H9 (cell line): Measurements from ENCODE around the gene ASPSCR1. TPM values are rescaled to one million over a fixed set of nuclear protein-coding genes. Genes with fewer than 3 reads are reported as not detected.

ENCODE experiments used
- DNase-seq: peaks from one replicate; pipeline ENCODE4 v3.0.0-alpha.2; 2017
- H2AFZ ChIP-seq: one replicate; pipeline ENCODE4 v1.6.1; 2013; ENCODE audit warnings: mild to moderate bottlenecking, low read length, control low read depth, moderate library complexity
- H2AK5ac ChIP-seq: 2 replicates; pipeline ENCODE4 v1.6.1; 2013; ENCODE audit warnings: low read length, control low read depth, mixed read lengths; ENCODE audit not compliant: insufficient read length
- H2BK120ac ChIP-seq: one replicate; pipeline ENCODE4 v1.6.1; 2013; ENCODE audit warnings: low read depth, mild to moderate bottlenecking, low read length, control low read depth, inconsistent platforms; ENCODE audit not compliant: poor library complexity, severe bottlenecking
- H2BK12ac ChIP-seq: 2 replicates; pipeline ENCODE4 v1.6.1; 2013; ENCODE audit warnings: low read length, control low read depth, mixed read lengths, low read depth; ENCODE audit not compliant: insufficient read length
- H2BK15ac ChIP-seq: 2 replicates; pipeline ENCODE4 v1.6.1; 2013; ENCODE audit warnings: low read depth, low read length, control low read depth
- H2BK20ac ChIP-seq: one replicate; pipeline ENCODE4 v1.6.1; 2013; ENCODE audit warnings: low read depth, mild to moderate bottlenecking, low read length, control low read depth, inconsistent platforms; ENCODE audit not compliant: poor library complexity, severe bottlenecking
- H2BK5ac ChIP-seq: 2 replicates; pipeline ENCODE4 v1.6.1; 2013; ENCODE audit warnings: low read length, control low read depth, mixed read lengths; ENCODE audit not compliant: insufficient read length
- H3K14ac ChIP-seq: 2 replicates; pipeline ENCODE4 v1.6.1; 2013; ENCODE audit warnings: low read length, control low read depth; ENCODE audit not compliant: insufficient read depth
- H3K18ac ChIP-seq: 2 replicates; pipeline ENCODE4 v1.6.1; 2013; ENCODE audit warnings: low read depth, mild to moderate bottlenecking, mixed read lengths, low read length, control low read depth; ENCODE audit not compliant: insufficient read length
- H3K23ac ChIP-seq: 2 replicates; pipeline ENCODE4 v1.6.1; 2013; ENCODE audit warnings: low read length, control low read depth, mixed read lengths, low read depth; ENCODE audit not compliant: insufficient read length
- H3K23me2 ChIP-seq: 2 replicates; pipeline ENCODE4 v1.6.1; 2013; ENCODE audit warnings: low read depth, mild to moderate bottlenecking, mixed read lengths, low read length, control low read depth; ENCODE audit not compliant: insufficient read length, poor library complexity, severe bottlenecking
- H3K27ac ChIP-seq: 2 replicates; pipeline ENCODE4 v1.5.1; 2013; ENCODE audit warnings: low read length, control low read depth, mixed read lengths, low read depth; ENCODE audit not compliant: insufficient read length
- H3K27me3 ChIP-seq: 2 replicates; pipeline ENCODE4 v1.6.1; 2013; ENCODE audit warnings: low read length, control low read depth, inconsistent platforms; ENCODE audit not compliant: insufficient read depth
- H3K4ac ChIP-seq: 2 replicates; pipeline ENCODE4 v1.6.1; 2013; ENCODE audit warnings: low read depth, mild to moderate bottlenecking, control low read depth, inconsistent platforms, low read length, moderate library complexity
- H3K4me1 ChIP-seq: 2 replicates; pipeline ENCODE4 v1.6.1; 2013; ENCODE audit warnings: low read length, control low read depth, inconsistent platforms; ENCODE audit not compliant: insufficient read depth
- H3K4me2 ChIP-seq: 2 replicates; pipeline ENCODE4 v1.6.1; 2013; ENCODE audit warnings: low read length, control low read depth, mixed read lengths; ENCODE audit not compliant: insufficient read length, insufficient read depth
- H3K56ac ChIP-seq: 2 replicates; pipeline ENCODE4 v1.6.1; 2013; ENCODE audit warnings: low read depth, mild to moderate bottlenecking, mixed read lengths, low read length, control low read depth; ENCODE audit not compliant: insufficient read length
- H3K79me1 ChIP-seq: 2 replicates; pipeline ENCODE4 v1.6.1; 2013; ENCODE audit warnings: low read depth, mild to moderate bottlenecking, moderate library complexity, low read length, control low read depth, inconsistent platforms; ENCODE audit not compliant: insufficient read depth, poor library complexity, severe bottlenecking
- H3K79me2 ChIP-seq: 2 replicates; pipeline ENCODE4 v1.6.1; 2013; ENCODE audit warnings: low read length, control low read depth, inconsistent platforms; ENCODE audit not compliant: insufficient read depth
- H3K9ac ChIP-seq: 2 replicates; pipeline ENCODE4 v1.6.1; 2013; ENCODE audit warnings: low read length, control low read depth, mixed read lengths; ENCODE audit not compliant: insufficient read length; ENCODE audit errors: extremely low read depth
- H3K9me3 ChIP-seq: one replicate; pipeline ENCODE4 v1.6.1; 2013; ENCODE audit warnings: low read depth, low read length, inconsistent platforms; ENCODE audit not compliant: control insufficient read depth
- H3T11ph ChIP-seq: one replicate; pipeline ENCODE4 v1.6.1; 2013; ENCODE audit warnings: mild to moderate bottlenecking, low read length, control low read depth, inconsistent platforms
- H4K20me1 ChIP-seq: one replicate; pipeline ENCODE4 v1.6.1; 2013; ENCODE audit not compliant: control insufficient read depth, insufficient read length, insufficient read depth
- H4K5ac ChIP-seq: 2 replicates; pipeline ENCODE4 v1.6.1; 2013; ENCODE audit warnings: low read depth, mild to moderate bottlenecking, mixed read lengths, low read length, control low read depth; ENCODE audit not compliant: insufficient read length
- H4K8ac ChIP-seq: replicated peaks from 2 replicates; pipeline ENCODE4 v1.6.1; 2013; ENCODE audit warnings: low read length, control low read depth, mixed read lengths, low read depth; ENCODE audit not compliant: insufficient read length
- H4K91ac ChIP-seq: 2 replicates; pipeline ENCODE4 v1.6.1; 2013; ENCODE audit warnings: low read depth, mild to moderate bottlenecking, moderate library complexity, mixed read lengths, low read length, control low read depth; ENCODE audit not compliant: insufficient read length
- H3K27ac Mint-ChIP-seq, 3 experiments: 2 replicates in 2 of 3; 3 replicates in 1 of 3; pipeline ENCODE4 v1.8.0; 2020 to 2021; ENCODE audit warnings: mixed read lengths in 3 of 3, mild to moderate bottlenecking in 1 of 3, moderate library complexity in 1 of 3
- H3K27me3 Mint-ChIP-seq: 2 replicates; pipeline ENCODE4 v1.8.0; 2021; ENCODE audit warnings: low read depth, mild to moderate bottlenecking, moderate library complexity, mixed read lengths
- H3K36me3 Mint-ChIP-seq, 3 experiments: 2 replicates in 2 of 3; 3 replicates in 1 of 3; pipeline ENCODE4 v1.8.0; 2020 to 2021; ENCODE audit warnings: low read depth in 3 of 3, mixed read lengths in 3 of 3; ENCODE audit not compliant: insufficient read depth in 1 of 3
- H3K4me1 Mint-ChIP-seq, 2 experiments: 2 replicates each; pipeline ENCODE4 v1.8.0; 2020; ENCODE audit warnings: mixed read lengths in 2 of 2
- H3K4me3 Mint-ChIP-seq, 2 experiments: 2 replicates in 1 of 2; 3 replicates in 1 of 2; pipeline ENCODE4 v1.8.0; 2020 to 2021; ENCODE audit warnings: mild to moderate bottlenecking in 2 of 2, mixed read lengths in 2 of 2, moderate library complexity in 1 of 2
- H3K9me3 Mint-ChIP-seq, 2 experiments: 2 replicates in 1 of 2; 3 replicates in 1 of 2; pipeline ENCODE4 v1.8.0; 2020; ENCODE audit warnings: mild to moderate bottlenecking in 2 of 2, mixed read lengths in 2 of 2, moderate library complexity in 1 of 2
- CTCF ChIP-seq: fragments of 200-600 bp; sonication (generic); conservative IDR thresholded peaks from 3 replicates; pipeline ENCODE4 v1.8.0; 2021; ENCODE audit warnings: antibody characterized with exemption, mild to moderate bottlenecking
- WGBS: extraction: QIAGEN DNeasy Blood & Tissue Kit; methylation state at CpG from one replicate; pipeline ENCODE4 v1.1.7; 2013; ENCODE audit warnings: missing lambda C conversion rate, low lambda C conversion rate, mixed read lengths; ENCODE audit not compliant: insufficient read length; ENCODE audit errors: extremely low coverage; 5-methylcytosine and 5-hydroxymethylcytosine counted together
- total RNA-seq: library from RNA; stranded (reverse); gene quantifications from 2 replicates; pipeline ENCODE4 v1.2.1, GENCODE V29; 2021

ASPSCR1 gene
- total RNA-seq, 1 experiment from 2014 or later, result 50.9 TPM

GRCh38 chr17:81999976-82000802 lies 22.8 kb downstream of the ASPSCR1 start:
- H3K27ac ChIP-seq, result no peak overlapping the region
- no peak for DNase-seq
- WGBS, result no CpG with 5 or more reads among the region's 36 CpGs

More at GRCh38 chr17:81999976-82000802, 22.8 kb downstream of the ASPSCR1 start:
- Histone ChIP-seq H3K23me2 (no peaks in the 10 kb centered on the region), H2AFZ (no peak overlapping the region), H3K79me2 (no peaks in the 10 kb centered on the region), H3K9ac (no peak overlapping the region), H2BK5ac (no peak overlapping the region), H3K18ac (no peak overlapping the region), H4K5ac (no peak overlapping the region), H2BK20ac (no peak overlapping the region), H3T11ph (no peak overlapping the region), H3K4ac (no peak overlapping the region), H3K56ac (no peak overlapping the region), H2BK12ac (no peak overlapping the region), H2AK5ac (no peak overlapping the region), H3K4me1 (no peaks in the 10 kb centered on the region), H3K14ac (no peak overlapping the region), H2BK15ac (no peak overlapping the region), H3K23ac (no peak overlapping the region), H4K8ac (no peak overlapping the region), H2BK120ac (no peak overlapping the region), H4K20me1 (no peaks in the 10 kb centered on the region), H3K27me3 (no peaks in the 10 kb centered on the region), H3K79me1 (no peaks in the 10 kb centered on the region), H3K9me3 (no peaks in the 10 kb centered on the region), H4K91ac (no peak overlapping the region), H3K4me2 (no peak overlapping the region)
- no peak overlapping the region for H3K27ac Mint-ChIP-seq
- H3K4me1 Mint-ChIP-seq, result no peaks in the 10 kb centered on the region
- no peaks in the 10 kb centered on the region for H3K27me3 Mint-ChIP-seq
- H3K4me3 Mint-ChIP-seq, result peak overlapping the region in 1 of 2 experiments; percentile 12; a peak in 1 of 5 replicates
- H3K9me3 Mint-ChIP-seq, result no peaks in the 10 kb centered on the region
- 0 out of 3 replicates have a peak, but pooled peaks have one; percentile 13 for TF ChIP-seq CTCF
- H3K36me3 Mint-ChIP-seq, result peaks cover 0 to 9% (median 9%) of the 10 kb centered on the region in 3 experiments; a peak in 6 of 7 replicates
